OCI-LY7 (cell line): ENCODE data around the gene MTCH1.

Source experiments
- EZH2phosphoT487 ChIP-seq: fragments of 200-600 bp; sonication (generic); IDR thresholded peaks from 2 replicates; pipeline ENCODE4 v1.6.1; 2018; ENCODE audit warnings: low read depth, borderline replicate concordance, mild to moderate bottlenecking, mixed run types, antibody characterized with exemption, low read length, moderate library complexity, mixed read lengths
- TF ChIP-seq, protein P1 (sequence below): fragments of 200-600 bp; sonication (generic); conservative IDR thresholded peaks from 2 replicates; pipeline ENCODE4 v1.5.1; 2014; ENCODE audit warnings: mild to moderate bottlenecking, antibody characterized with exemption, low read length, moderate library complexity, mixed read lengths

DNA sequence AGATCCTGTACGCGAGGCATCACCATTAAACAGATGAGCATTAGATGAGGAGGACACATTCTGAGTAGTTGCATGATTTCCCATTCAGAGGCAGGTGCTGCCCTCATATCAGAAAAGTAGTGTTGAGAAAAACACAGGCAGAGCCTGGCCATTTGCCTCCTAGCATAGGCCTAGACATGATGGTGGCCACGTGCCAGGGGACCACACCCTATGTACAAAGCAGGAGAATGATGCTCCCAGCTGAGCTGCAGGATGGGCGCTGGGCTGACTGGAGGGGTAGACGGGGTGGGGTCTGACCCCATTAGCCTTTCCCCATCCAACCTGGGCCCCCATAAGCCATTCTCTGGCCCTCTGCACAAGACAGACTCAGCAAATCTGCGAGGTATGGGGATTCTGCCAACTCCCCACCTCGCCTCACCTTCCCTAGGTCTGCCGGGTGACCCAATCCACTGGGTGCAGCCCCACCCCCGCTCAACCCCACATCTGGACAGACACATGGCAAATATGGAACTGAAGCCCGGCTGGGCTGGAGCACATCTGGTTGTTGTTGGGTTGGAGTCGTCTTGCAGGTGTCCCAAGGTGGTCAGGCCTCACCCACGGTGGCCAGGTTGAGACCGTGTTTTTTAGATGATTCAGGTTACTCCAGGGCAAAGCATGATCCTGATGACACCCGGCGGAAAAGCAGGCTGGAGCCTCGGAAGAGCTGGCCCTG, 17.6 kb downstream of the MTCH1 start:
- TF ChIP-seq, protein P1, sequence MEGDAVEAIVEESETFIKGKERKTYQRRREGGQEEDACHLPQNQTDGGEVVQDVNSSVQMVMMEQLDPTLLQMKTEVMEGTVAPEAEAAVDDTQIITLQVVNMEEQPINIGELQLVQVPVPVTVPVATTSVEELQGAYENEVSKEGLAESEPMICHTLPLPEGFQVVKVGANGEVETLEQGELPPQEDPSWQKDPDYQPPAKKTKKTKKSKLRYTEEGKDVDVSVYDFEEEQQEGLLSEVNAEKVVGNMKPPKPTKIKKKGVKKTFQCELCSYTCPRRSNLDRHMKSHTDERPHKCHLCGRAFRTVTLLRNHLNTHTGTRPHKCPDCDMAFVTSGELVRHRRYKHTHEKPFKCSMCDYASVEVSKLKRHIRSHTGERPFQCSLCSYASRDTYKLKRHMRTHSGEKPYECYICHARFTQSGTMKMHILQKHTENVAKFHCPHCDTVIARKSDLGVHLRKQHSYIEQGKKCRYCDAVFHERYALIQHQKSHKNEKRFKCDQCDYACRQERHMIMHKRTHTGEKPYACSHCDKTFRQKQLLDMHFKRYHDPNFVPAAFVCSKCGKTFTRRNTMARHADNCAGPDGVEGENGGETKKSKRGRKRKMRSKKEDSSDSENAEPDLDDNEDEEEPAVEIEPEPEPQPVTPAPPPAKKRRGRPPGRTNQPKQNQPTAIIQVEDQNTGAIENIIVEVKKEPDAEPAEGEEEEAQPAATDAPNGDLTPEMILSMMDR: no peak
- no peak for TF ChIP-seq EZH2phosphoT487
